Stimulated activated CD8-positive, alpha-beta memory T cell treated with anti-CD3 and anti-CD28 coated beads, Interleukin-7, amount 100 ng/mL, for 4 hours (primary cell): ENCODE data around the gene IFNA1.
"Not testable (repeated sequence)": the region's sequence is repeated elsewhere in the genome, so short reads cannot be mapped to it uniquely, and the experiment has no call there.

ENCODE experiments used
- DNase-seq, 2 donors: peaks; one replicate each; pipeline ENCODE4 v3.0.0-alpha.2; 2020; ENCODE audit warnings: low read depth in 2 of 2

Gene IFNA1

DNA sequence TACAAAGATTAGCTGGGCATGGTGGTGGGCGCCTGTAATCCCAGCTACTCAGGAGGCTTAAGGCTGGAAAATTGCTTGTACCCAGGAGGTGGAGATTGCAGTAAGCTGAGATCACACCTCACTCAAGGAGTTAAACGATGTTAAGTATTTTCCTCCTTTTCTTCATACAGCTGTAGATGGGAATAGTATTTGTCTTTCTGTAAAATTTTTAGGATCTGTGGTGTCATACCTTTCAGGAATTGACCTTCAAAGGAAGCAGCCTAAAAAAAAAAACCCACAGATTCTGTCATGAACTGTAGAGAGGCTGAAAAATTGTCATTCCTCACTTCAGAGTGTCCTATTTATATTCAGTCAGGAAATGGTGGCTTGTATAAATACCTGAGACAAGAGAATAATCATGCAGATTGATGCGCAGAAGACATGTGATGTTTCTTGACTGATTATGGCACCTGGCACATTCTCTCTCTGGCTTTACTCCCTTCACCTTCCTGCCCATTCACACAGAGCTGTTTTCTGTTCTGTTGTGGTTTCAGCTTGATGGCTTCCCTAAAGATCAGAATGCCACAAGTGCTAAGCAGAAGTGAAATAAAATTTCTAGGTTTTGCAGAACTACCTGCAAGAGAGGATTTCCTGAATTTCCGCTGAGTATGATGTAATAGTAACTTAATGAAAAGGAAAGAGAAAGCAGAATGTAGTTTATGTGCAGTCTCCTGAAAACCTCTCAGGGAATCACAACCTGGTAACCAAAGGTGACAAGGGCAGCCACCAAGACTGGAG lies 3.8 kb downstream of the IFNA1 start:
- no peak for DNase-seq

DNA sequence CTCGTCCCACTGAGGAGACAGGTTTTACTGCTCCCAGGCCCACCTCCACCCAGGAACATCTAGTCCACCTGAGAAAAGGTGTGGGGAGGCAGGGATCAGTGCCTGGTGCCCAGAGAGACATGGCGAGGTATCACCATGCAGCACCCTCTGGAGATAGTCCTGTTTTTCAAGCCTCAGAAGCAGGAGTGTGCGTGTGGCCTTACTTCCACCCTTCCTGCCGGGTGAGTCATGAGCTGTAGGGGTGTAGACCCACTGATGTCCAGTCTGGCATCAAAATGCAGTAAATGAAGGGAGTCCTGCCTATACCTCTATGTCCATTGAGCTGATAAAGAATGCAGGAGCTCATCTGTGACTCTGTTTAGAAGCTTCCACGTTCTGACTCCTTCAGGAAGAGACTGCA lies 9.1 kb downstream of the IFNA1 start:
- not testable (repeated sequence) for DNase-seq

DNA sequence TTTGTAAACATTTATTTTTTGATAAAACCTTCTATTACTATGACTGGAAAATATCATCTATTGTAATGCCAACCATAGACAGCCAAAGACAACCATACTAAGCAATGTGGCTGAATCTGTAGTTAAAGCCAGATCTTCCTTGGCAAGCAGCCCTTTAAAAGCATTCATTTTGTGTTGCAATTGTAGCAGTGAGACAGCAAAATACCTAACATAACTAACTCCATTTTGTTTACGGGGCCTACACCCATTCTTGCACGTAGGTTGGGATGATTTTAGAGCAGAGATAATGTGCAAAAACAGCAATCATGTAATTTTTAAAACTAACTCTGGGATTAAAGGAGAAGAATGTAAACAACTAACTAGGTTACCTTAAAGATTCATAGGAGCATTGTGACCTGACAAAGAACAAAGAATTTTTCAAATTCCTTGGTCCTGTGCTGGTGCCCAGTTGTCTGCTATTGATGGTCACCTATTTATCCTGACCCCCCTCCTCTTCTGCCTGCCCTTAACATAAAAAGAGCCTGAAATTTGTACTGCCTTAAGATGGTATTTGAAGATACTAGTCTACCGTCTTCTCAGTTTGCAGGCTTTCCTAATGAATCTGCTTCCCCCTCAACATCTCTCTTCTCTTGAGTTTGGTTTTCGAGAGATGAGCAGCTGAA lies 10.6 kb downstream of the IFNA1 start:
- DNase-seq, result no peak

DNA sequence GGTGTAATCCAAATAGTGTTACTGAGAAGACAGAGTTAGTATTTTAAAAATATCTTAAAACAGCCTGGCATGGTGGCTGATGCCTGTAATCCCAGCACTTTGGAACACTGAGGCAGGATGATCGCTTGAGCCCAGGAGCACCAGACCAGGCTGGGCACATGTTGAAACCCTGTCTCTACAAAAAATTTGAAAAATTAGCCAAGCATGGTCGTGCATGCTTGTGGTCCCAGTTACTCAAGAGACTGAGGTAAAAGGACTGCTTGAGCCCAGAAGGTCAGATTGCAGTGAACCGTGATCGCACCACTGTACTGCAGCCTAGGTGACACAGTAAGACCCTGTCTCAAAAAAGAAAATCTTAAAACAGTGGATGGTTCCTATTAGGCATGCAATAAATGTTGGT lies 12.4 kb downstream of the IFNA1 start:
- DNase-seq, result no peak

DNA sequence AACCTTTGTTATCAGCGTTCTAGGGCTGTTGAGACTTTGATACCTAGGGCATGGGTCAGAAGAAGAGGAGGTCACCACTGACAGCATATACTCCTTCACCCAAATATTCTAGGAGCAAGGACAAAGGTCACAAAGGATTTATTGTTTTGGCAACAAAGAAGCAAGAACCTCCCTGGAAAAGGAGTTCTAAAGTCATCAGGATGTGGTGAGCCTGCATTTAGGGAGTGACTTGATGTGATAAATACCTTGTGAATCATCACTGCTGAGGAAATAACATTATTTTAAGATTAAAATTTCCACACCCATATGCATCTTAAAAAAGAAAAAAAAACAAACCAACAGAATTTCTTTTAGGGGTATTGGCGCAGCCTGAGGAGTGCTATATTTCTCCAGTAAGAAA lies 13.9 kb downstream of the IFNA1 start:
- DNase-seq, result no peak

DNA sequence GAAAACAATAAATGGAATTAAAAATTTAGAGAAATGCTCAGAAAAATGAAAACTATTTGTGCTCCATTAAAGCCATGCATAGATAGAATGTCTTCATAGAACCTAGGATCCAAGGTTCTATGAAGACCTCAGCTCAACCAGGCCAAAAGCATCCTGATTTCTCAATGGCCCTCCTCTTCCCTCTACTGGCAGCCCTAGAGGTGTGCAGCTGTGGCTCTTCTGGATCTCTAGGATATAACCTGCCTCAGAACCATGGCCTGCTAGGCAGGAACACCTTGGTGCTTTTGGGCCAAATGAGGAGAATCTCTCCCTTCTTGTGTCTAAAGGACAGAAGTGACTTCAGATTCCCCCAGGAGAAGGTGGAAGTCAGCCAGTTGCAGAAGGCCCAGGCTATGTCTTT lies 15.1 kb downstream of the IFNA1 start:
- DNase-seq, result no peak

DNA sequence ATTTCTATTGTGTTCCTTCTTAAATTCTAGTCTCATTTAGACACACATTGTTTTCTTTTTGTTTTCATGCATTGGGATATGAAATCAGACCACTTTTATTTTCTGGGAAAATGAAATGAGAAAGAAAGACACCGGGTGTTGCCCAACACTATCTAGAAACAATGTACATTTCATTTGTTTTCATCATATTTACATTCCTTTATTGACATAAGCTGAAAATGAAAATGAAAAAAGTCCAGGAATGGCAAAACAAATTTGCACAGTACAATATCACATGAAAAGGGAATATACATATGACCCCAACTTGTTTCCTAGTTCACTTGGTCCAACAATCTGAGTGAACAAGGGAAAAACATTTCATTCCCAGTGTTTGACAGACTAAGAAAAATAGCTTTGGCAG lies 21.1 kb downstream of the IFNA1 start:
- DNase-seq, result no peak

DNA sequence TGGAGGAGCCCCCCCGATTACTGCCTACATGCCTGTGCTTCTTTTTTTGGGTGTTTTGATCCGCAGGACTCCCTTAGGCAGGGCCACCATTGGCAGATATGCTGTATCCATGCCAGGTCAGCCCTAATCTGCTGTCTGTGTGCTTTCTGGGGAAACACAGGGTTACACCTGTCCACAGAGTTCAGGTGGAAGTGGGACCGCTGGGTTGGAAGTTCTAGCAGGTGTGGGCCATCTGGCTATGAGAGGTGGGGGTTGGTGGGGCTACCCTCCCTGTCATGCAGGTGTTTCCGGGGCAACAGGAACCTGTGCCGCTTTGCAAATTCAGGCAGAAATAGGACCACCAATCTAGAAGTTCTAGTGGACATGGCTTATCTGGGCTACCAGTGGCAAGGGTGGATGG lies 24.9 kb downstream of the IFNA1 start:
- no peak for DNase-seq

DNA sequence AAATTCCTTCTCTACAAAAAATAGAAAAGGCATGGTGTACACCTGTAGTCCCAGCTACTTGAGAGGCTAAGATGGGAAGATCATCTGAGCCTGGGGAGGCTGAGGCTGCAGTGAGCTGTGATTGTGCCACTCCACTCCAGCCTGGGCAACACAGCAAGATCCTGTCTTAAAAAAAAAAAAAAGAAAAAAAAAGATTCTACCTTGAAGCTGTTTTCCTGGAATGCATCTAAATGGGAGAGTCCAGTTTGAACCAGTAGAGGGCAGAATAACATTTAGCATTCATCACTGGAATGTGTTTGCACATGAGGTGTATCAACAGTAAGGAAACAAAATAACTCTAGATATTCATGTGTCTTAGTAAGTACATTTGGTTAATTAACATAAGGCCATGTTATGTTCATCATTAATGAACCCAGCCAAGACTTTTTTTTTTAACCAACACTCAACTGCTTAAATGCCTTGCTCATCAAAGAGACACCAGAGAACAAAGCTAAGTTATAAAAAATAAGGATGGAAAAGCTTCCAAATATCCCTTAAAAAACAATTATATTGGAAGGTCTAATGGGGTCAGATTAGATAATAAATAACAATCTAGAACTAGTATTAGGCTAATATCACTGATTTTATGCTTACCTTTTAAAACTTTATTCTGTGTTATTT lies 25.8 kb downstream of the IFNA1 start:
- DNase-seq, result no peak

DNA sequence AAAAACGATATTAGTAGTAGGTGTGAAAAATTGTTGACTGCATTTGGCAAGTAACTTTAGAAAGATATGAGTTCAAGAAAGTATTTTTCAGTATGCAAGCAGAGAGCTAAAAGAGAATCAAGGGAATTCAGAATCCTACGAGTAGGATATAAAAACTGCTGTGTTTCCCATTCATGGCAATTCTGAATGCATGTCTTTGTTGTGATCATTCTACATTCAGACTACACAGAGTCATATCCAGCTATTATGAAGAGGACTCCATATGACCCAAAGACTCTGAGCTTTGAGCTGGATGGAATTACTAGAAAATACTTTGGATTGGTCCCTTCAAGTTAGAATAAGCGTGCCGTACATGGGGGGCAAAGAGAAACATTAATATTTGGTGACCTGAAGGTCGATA lies 29.9 kb downstream of the IFNA1 start:
- no peak for DNase-seq

DNA sequence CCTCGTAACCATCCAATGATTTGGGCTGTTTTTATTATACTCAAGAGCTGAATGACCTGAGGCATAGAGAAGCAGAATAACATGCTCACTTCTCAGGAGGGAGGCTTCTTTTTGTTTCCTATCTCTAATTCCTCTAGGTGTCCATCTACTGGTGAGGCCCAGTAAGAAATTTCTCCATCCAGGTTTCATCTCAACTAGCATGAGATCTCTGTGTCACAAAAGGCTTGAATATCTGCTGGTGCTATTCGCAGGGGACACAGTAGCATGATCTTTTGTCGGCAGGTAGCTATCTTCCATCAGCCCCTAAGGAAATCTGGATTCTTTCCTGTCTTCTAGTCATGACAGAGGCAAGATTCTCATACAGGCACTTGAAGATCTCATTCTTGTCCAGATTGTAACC lies 33.0 kb downstream of the IFNA1 start:
- no peak for DNase-seq

DNA sequence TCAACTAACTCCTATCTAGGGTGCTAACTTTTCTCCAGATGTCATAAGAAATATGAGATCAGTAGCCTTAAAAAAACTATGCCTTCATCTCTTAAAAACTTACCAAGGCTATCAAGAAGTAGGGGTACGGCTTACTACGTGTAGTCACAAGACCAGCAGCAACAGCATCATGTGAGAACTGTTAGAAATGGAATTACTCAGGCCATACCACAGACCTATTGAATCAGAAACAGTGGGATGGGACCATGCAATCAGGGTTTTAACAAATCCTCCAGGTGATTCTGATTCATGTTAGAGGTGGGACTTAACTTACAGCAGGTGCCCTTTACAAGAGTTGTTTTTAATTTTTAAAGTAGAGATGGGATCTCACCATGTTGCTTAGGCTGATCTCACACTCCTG lies 37.2 kb downstream of the IFNA1 start:
- DNase-seq, result no peak

DNA sequence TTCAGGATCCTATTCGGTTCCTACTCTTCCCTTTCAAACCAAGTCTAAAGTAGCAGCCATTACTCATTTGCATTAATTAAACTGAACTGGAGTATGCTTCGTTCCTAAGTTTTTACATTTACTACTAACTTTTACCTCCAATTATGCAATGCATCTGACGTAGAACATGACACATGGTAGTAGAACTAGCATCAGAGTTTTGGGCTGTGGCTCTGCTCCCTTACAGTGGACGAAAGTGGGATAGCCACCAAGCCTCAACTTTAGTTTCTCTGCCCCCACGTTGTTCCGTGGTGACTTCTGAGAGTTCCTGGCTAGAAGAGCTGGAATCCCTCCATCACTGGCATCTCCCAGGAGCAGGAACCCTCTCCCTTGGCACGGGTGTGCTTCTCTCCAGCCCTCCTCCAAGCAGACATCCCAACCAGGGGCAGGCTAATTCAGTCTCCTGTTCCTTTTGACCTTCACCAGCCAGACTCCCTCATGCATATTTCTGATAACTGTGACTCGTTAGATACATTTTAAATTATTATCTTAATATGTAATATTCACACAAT lies 39.0 kb downstream of the IFNA1 start:
- DNase-seq, result no peak

DNA sequence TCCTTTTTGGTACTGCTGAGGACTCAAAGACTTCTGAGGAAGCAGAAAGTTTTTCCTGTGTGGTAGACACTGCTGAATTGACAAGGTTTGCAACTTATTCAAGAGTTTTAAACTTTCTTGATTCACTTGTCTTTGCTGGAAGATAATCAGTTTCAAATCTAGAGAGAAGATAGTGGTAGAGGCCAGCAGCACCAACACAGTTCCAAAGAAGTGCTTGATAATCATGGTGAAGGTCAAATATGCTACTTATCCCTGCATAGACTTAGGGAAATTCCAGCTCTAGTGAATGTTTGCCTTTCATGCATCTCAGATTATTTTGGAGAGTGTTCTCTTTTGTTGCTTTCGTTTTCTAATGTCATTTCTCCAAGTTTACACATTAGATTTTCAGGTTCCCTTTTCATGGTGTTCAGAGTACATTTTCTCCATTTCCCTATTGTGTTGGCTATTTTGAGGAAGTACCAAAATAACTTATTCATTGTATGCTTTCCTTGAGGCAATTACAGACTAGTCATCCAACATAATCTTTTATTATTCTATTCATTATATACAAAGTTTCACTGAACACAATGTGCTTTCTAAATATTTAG lies 41.3 kb downstream of the IFNA1 start:
- no peak for DNase-seq

DNA sequence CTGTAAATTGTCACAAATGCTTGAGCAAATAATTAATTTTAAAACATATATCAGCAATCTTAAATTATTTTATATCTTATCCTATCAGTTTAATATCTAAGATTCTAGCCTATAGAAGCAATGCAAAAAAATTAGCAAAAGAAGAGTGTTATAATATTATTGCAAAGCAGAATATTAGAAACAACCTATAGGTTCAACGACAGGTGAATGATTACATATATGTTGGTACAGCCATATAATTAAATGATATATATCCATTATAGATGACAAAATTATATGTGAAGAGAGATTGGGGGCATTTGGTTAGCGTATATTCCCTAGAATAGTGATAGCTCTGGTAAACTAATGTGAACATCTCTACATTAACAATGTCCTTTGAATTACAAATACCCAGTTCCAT lies 42.0 kb downstream of the IFNA1 start, which contains the start of gene IFNE:
IFNE (minus strand) TSS at position 101 of the 400 bp plus-strand sequence. CDS start 619 bp downstream, outside the sequence.
- DNase-seq, result no peak
